CD4-positive, alpha-beta T cell (primary cell): ENCODE data around the gene BTBD9. TPM values are rescaled to one million over a fixed set of nuclear protein-coding genes. Genes with fewer than 3 reads are reported as not detected.

Source experiments
- ATAC-seq: fragments of 200-7000 bp; cut with Tn5 transposase; one replicate; pipeline ENCODE4 v1.10.0; 2022; ENCODE audit warnings: mild to moderate bottlenecking; ENCODE audit not compliant: poor library complexity
- CTCF ChIA-PET: fragments of 350-600 bp; sonication (Branson Sonifier 250); formaldehyde crosslinking; loops from one replicate; lab custom pipeline; 2021; ENCODE audit warnings: antibody characterized with exemption, inconsistent platforms; lab: Charles Lee
- POLR2A ChIA-PET: fragments of 350-600 bp; sonication (Branson Sonifier 250); formaldehyde crosslinking; loops from one replicate; lab custom pipeline; 2021; ENCODE audit warnings: antibody characterized with exemption, inconsistent platforms; lab: Charles Lee
- DNase-seq, 14 experiments: peaks; one replicate each; pipeline ENCODE4 v3.0.0-alpha.2; 2013 to 2020; ENCODE audit warnings: mixed read lengths in 2 of 14
- H3K27ac ChIP-seq, 2 donors: one replicate each; pipeline versions ENCODE4 v1.5.1 to v1.7.0; 2013; ENCODE audit warnings: low read length in 2 of 2, low read depth in 1 of 2, mild to moderate bottlenecking in 1 of 2
- H3K27me3 ChIP-seq, 2 experiments: 1 replicate in 1 of 2; 2 replicates in 1 of 2; pipeline versions ENCODE4 v1.6.1 to v1.7.0; 2013; ENCODE audit warnings: low read length in 2 of 2, control low read depth in 1 of 2, mild to moderate bottlenecking in 1 of 2, moderate library complexity in 1 of 2; ENCODE audit not compliant: insufficient read depth in 2 of 2, control insufficient read depth in 1 of 2
- H3K36me3 ChIP-seq: one replicate; pipeline ENCODE4 v1.6.1; 2013; ENCODE audit warnings: low read length, control low read depth; ENCODE audit not compliant: insufficient read depth
- H3K4me1 ChIP-seq: one replicate; pipeline ENCODE4 v1.6.1; 2013; ENCODE audit warnings: low read length, control low read depth; ENCODE audit not compliant: insufficient read depth
- H3K4me3 ChIP-seq: one replicate; pipeline ENCODE4 v1.5.1; 2013; ENCODE audit warnings: mild to moderate bottlenecking, low read length, moderate library complexity
- H3K9me3 ChIP-seq, 2 experiments: 1 replicate in 1 of 2; 2 replicates in 1 of 2; pipeline versions ENCODE4 v1.6.1 to v1.7.0; 2013; ENCODE audit warnings: low read length in 2 of 2, mild to moderate bottlenecking in 2 of 2, control low read depth in 1 of 2, moderate library complexity in 1 of 2; ENCODE audit not compliant: control insufficient read depth in 1 of 2, insufficient read depth in 1 of 2
- H3K27ac Mint-ChIP-seq: one replicate; pipeline ENCODE4 v1.8.0; 2020; ENCODE audit warnings: mixed read lengths
- H3K27me3 Mint-ChIP-seq: one replicate; pipeline ENCODE4 v1.8.0; 2021; ENCODE audit warnings: mixed read lengths
- H3K36me3 Mint-ChIP-seq: one replicate; pipeline ENCODE4 v1.8.0; 2021; ENCODE audit warnings: low read depth, mixed read lengths
- H3K4me1 Mint-ChIP-seq: one replicate; pipeline ENCODE4 v1.8.0; 2021; ENCODE audit warnings: low read depth, mixed read lengths
- H3K4me3 Mint-ChIP-seq: one replicate; pipeline ENCODE4 v1.8.0; 2020; ENCODE audit warnings: mild to moderate bottlenecking, mixed read lengths
- H3K9me3 Mint-ChIP-seq: one replicate; pipeline ENCODE4 v1.8.0; 2020; ENCODE audit warnings: mixed read lengths
- CTCF ChIP-seq: fragments of 200-600 bp; IDR thresholded peaks from one replicate; pipeline ENCODE4 v1.8.0; 2022; ENCODE audit warnings: antibody characterized with exemption, mild to moderate bottlenecking
- intact Hi-C, 2 experiments: fragments of 100-400 bp; cut with DNase I in 1 of 2; cut with micrococcal nuclease in 1 of 2; formaldehyde crosslinking; loops; one replicate each; pipeline versions ENCODE4 v1.15.1 to v1.9.0; 2023 to 2025; cut with DNase I, micrococcal nuclease
- total RNA-seq, 174 experiments: library from RNA in 2 of 174; stranded (reverse) in 2 of 174; gene quantifications; one replicate each; pipeline ENCODE4 v1.2.3 and lab custom pipeline; 2021 to 2026

The BTBD9 gene
- total RNA-seq, 2 experiments from 2014 or later, result 58.7 to 59.3 TPM

- Mint-ChIP-seq H3K4me1 (no peaks in the 10 kb centered on the region), H3K27ac (no peak overlapping the region), H3K4me3 (no peak overlapping the region), H3K9me3 (no peaks in the 10 kb centered on the region), H3K27me3 (no peaks in the 10 kb centered on the region), H3K36me3 (peaks cover 39% of the 10 kb centered on the region)
- ATAC-seq (no peak), DNase-seq (no peak)
- no peaks in the 10 kb centered on the region for H3K4me1 ChIP-seq
- intact Hi-C loops, result no loop called here
- POLR2A ChIA-PET, result no interaction called here
- H3K9me3 ChIP-seq, result no peaks in the 10 kb centered on the region
- TF ChIP-seq CTCF, result no peak
- CTCF ChIA-PET, result no interaction called here
- no peak overlapping the region for H3K4me3 ChIP-seq
- H3K27ac ChIP-seq, result no peak overlapping the region
- H3K27me3 ChIP-seq, result no peaks in the 10 kb centered on the region
- H3K36me3 ChIP-seq, result peaks cover 9% of the 10 kb centered on the region
These were observed 447.2 kb downstream of the BTBD9 start for GRCh38 chr6:38192487-38192886.

GRCh38 chr6:38192011-38192410, 447.7 kb downstream of the BTBD9 start:
- no peaks in the 10 kb centered on the region for H3K27me3 ChIP-seq

GRCh38 chr6:38191418-38191817, 448.3 kb downstream of the BTBD9 start:
- Histone ChIP-seq H3K27me3 (no peaks in the 10 kb centered on the region), H3K36me3 (peaks cover 10% of the 10 kb centered on the region), H3K9me3 (no peaks in the 10 kb centered on the region), H3K27ac (no peak overlapping the region), H3K4me1 (no peaks in the 10 kb centered on the region), H3K4me3 (no peak overlapping the region)
- Mint-ChIP-seq H3K27me3 (no peaks in the 10 kb centered on the region), H3K27ac (no peak overlapping the region), H3K9me3 (no peaks in the 10 kb centered on the region), H3K4me3 (no peak overlapping the region), H3K4me1 (no peaks in the 10 kb centered on the region), H3K36me3 (peaks cover 47% of the 10 kb centered on the region)
- intact Hi-C loops, result no loop called here
- ATAC-seq (no peak), DNase-seq (no peak)
- POLR2A ChIA-PET, result no interaction called here
- TF ChIP-seq CTCF, result no peak
- CTCF ChIA-PET, result no interaction called here

More at GRCh38 chr6:38192011-38192410, 447.7 kb downstream of the BTBD9 start:
- CTCF ChIA-PET, result no interaction called here
- Mint-ChIP-seq H3K4me3 (no peak overlapping the region), H3K9me3 (no peaks in the 10 kb centered on the region), H3K27me3 (no peaks in the 10 kb centered on the region), H3K27ac (no peak overlapping the region), H3K36me3 (peaks cover 44% of the 10 kb centered on the region), H3K4me1 (no peaks in the 10 kb centered on the region)
- Histone ChIP-seq H3K27ac (no peak overlapping the region), H3K36me3 (peaks cover 10% of the 10 kb centered on the region), H3K9me3 (no peaks in the 10 kb centered on the region), H3K4me1 (no peaks in the 10 kb centered on the region), H3K4me3 (no peak overlapping the region)
- intact Hi-C loops, result no loop called here
- no peak for DNase-seq
- TF ChIP-seq CTCF, result no peak
- POLR2A ChIA-PET, result no interaction called here
- no peak for ATAC-seq
